Vagina (tissue), 2 donors: ENCODE measurements around the gene SNRPE. TPM values are rescaled to one million over a fixed set of nuclear protein-coding genes. Genes with fewer than 3 reads are reported as not detected.

Experiments
- DNase-seq, 2 donors: peaks; one replicate each; pipeline ENCODE4 v3.0.0-alpha.2; 2017; ENCODE audit errors: extremely low spot score in 2 of 2
- H3K27ac ChIP-seq: fragments of 200-600 bp; sonication (generic); one replicate; pipeline ENCODE4 v1.5.1; 2019
- H3K27me3 ChIP-seq: fragments of 200-600 bp; sonication (generic); one replicate; pipeline ENCODE4 v1.5.1; 2019
- H3K36me3 ChIP-seq, 2 donors: fragments of 200-600 bp; sonication (generic); one replicate each; pipeline ENCODE4 v1.5.1; 2017 to 2019
- H3K4me1 ChIP-seq: fragments of 200-600 bp; sonication (generic); one replicate; pipeline ENCODE4 v1.5.1; 2019
- H3K4me3 ChIP-seq, 2 donors: fragments of 200-600 bp; sonication (generic); 1 replicate in 1 of 2; 2 replicates in 1 of 2; pipeline ENCODE4 v1.5.1; 2016 to 2019
- H3K9me3 ChIP-seq: fragments of 200-600 bp; sonication (generic); one replicate; pipeline ENCODE4 v1.5.1; 2019
- POLR2A ChIP-seq, 2 donors: fragments of 450-650 bp; IDR thresholded peaks; one replicate each; pipeline ENCODE4 v1.6.1; 2017; ENCODE audit warnings: antibody characterized with exemption in 2 of 2, mild to moderate bottlenecking in 2 of 2, moderate library complexity in 2 of 2
- POLR2AphosphoS5 ChIP-seq, 2 donors: sonication (generic); formaldehyde crosslinking; IDR thresholded peaks; one replicate each; pipeline ENCODE4 v1.9.0; 2017; ENCODE audit warnings: antibody characterized with exemption in 2 of 2, mild to moderate bottlenecking in 2 of 2, low read depth in 1 of 2; ENCODE audit not compliant: insufficient read depth in 1 of 2
- intact Hi-C: fragments of 100-400 bp; cut with DNase I; formaldehyde crosslinking; loops from one replicate; pipeline ENCODE4 v1.15.1; 2023
- total RNA-seq: library from RNA; depleted of rRNA; stranded (reverse); fragments of >200 nt; gene quantifications from one replicate; pipeline ENCODE4 v1.2.3, GENCODE V29; 2016
- TF ChIP-seq, protein P1 (sequence below), 3 experiments: fragments of 450-650 bp in 2 of 3; fragments of 200-600 bp in 1 of 3; sonication (generic) in 1 of 3; IDR thresholded peaks; one replicate each; pipeline ENCODE4 v1.5.1; 2017 to 2019; ENCODE audit warnings: antibody characterized with exemption in 3 of 3, mild to moderate bottlenecking in 2 of 3, moderate library complexity in 2 of 3

Gene SNRPE
- total RNA-seq, 1 donor from 2014 or later: 51.1 TPM

DNA sequence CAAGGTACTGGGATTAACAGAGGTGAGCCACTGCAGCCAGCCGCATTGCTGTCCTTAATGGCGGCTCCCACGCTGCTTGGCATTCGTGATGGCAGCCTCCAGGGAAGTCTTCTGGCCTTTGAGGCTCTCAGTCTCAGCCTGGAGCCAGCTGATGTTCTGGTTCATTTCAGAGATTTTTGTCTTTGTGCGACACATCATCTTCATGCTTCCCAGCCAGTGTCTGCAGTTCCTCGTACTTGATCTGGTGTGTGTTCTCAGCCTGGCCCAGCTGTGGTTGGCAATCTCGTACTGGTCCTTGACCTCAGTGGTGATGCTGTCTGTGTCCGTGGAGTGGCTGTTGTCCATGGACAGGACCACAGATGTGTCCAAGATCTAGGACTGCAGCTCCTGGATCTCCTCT lies 11.7 kb downstream of the SNRPE start:
- no peak overlapping the region for H3K27ac ChIP-seq
- TF ChIP-seq POLR2AphosphoS5 (IDR thresholded peaks at IDR 0.05; ENCODE audit: insufficient read depth in 1 of 2, low read depth in 1 of 2): no peak
- TF ChIP-seq POLR2A (IDR thresholded peaks at IDR 0.05): no peak
- TF ChIP-seq, protein P1, sequence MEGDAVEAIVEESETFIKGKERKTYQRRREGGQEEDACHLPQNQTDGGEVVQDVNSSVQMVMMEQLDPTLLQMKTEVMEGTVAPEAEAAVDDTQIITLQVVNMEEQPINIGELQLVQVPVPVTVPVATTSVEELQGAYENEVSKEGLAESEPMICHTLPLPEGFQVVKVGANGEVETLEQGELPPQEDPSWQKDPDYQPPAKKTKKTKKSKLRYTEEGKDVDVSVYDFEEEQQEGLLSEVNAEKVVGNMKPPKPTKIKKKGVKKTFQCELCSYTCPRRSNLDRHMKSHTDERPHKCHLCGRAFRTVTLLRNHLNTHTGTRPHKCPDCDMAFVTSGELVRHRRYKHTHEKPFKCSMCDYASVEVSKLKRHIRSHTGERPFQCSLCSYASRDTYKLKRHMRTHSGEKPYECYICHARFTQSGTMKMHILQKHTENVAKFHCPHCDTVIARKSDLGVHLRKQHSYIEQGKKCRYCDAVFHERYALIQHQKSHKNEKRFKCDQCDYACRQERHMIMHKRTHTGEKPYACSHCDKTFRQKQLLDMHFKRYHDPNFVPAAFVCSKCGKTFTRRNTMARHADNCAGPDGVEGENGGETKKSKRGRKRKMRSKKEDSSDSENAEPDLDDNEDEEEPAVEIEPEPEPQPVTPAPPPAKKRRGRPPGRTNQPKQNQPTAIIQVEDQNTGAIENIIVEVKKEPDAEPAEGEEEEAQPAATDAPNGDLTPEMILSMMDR (IDR thresholded peaks at IDR 0.05): no peak
- intact Hi-C loops: no loop called here
- H3K9me3 ChIP-seq: no peaks in the 10 kb centered on the region
- H3K27me3 ChIP-seq: no peaks in the 10 kb centered on the region
- H3K36me3 ChIP-seq: peaks cover 0 to 17% of the 10 kb centered on the region in 2 donors
- peaks cover 17% of the 10 kb centered on the region for H3K4me1 ChIP-seq
- no peak overlapping the region for H3K4me3 ChIP-seq
- no peak for DNase-seq

DNA sequence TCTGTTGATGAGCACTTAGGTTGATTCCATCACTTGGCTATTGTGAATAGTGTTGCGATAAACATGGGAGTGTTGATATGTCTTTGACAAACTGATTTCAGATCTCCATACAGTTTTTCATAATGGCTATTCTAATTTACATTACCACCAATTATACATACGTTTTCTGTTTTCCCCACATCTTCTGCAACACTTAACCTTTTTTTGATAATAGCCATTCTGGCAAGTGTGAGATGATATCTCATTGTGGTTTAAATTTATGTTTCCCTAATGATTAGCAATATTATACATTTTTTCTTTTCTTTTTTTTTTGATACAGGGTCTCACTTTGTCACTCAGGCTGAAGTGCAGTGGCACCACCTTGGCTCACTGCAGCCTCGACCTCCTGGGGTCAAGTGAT lies 17.0 kb downstream of the SNRPE start:
- no peak for DNase-seq
- H3K27ac ChIP-seq: no peak overlapping the region
- no peak overlapping the region for H3K4me3 ChIP-seq
- H3K36me3 ChIP-seq: no peaks in the 10 kb centered on the region
- H3K9me3 ChIP-seq: no peaks in the 10 kb centered on the region
- no peaks in the 10 kb centered on the region for H3K4me1 ChIP-seq
- TF ChIP-seq POLR2AphosphoS5 (IDR thresholded peaks at IDR 0.05; ENCODE audit: insufficient read depth in 1 of 2, low read depth in 1 of 2): no peak
- TF ChIP-seq POLR2A (IDR thresholded peaks at IDR 0.05): no peak
- TF ChIP-seq, protein P1 (IDR thresholded peaks at IDR 0.05): no peak
- intact Hi-C loops: no loop called here
- H3K27me3 ChIP-seq: no peaks in the 10 kb centered on the region

DNA sequence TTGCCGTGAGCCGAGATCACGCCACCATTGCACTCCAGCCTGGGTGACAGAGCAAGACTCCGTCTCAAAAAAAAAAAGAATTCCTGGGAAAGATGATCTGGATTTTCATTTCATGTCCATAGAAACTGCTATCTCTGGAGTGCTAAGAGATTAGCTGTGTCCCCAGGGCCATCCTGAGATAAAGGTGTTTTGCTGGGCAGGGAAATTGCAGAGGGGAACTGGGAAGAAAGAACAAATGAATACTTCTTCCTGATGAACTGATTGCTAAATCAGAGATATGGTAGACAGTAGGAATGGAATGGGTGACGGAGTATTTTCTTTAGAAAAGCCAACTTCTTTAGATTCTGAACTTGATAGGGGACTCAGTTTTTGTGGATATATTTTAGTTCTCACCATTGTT lies 19.2 kb downstream of the SNRPE start:
- no peak for DNase-seq
- no peak overlapping the region for H3K27ac ChIP-seq
- H3K4me1 ChIP-seq: no peaks in the 10 kb centered on the region
- H3K4me3 ChIP-seq: no peak overlapping the region
- no peaks in the 10 kb centered on the region for H3K9me3 ChIP-seq
- no peaks in the 10 kb centered on the region for H3K36me3 ChIP-seq
- H3K27me3 ChIP-seq: no peaks in the 10 kb centered on the region
- intact Hi-C loops: no loop called here
- TF ChIP-seq, protein P1 (IDR thresholded peaks at IDR 0.05): no peak
- TF ChIP-seq POLR2AphosphoS5 (IDR thresholded peaks at IDR 0.05; ENCODE audit: insufficient read depth in 1 of 2, low read depth in 1 of 2) (no peak), POLR2A (IDR thresholded peaks at IDR 0.05) (no peak)

DNA sequence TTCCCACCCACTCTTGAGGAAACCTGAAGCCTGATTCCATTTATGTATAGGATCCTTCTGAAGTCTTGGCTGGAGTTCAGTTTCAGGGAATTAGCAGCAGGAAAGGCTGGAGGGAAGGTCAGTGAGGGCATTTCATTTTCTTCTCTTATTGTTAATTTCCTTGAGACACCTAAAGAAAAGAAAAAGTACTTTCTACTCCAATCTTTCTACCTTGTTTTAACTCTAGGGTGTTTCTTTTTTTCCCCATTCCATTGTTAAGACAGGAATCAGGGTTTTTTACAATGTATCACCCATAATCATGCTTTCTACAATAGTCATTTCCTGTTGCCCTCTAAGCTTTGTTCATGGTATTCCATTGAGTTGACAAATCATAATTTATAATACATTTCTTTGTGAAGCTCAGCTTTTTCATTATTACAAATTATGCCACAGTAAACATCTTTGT lies 27.4 kb downstream of the SNRPE start:
- DNase-seq: no peak
- Histone ChIP-seq H3K4me1 (no peaks in the 10 kb centered on the region), H3K27me3 (no peaks in the 10 kb centered on the region), H3K4me3 (no peak overlapping the region), H3K9me3 (no peaks in the 10 kb centered on the region), H3K36me3 (no peaks in the 10 kb centered on the region), H3K27ac (no peak overlapping the region)
- intact Hi-C loops: no loop called here
- TF ChIP-seq, protein P1 (IDR thresholded peaks at IDR 0.05): no peak
- TF ChIP-seq POLR2A (IDR thresholded peaks at IDR 0.05) (no peak), POLR2AphosphoS5 (IDR thresholded peaks at IDR 0.05; ENCODE audit: insufficient read depth in 1 of 2, low read depth in 1 of 2) (no peak)

DNA sequence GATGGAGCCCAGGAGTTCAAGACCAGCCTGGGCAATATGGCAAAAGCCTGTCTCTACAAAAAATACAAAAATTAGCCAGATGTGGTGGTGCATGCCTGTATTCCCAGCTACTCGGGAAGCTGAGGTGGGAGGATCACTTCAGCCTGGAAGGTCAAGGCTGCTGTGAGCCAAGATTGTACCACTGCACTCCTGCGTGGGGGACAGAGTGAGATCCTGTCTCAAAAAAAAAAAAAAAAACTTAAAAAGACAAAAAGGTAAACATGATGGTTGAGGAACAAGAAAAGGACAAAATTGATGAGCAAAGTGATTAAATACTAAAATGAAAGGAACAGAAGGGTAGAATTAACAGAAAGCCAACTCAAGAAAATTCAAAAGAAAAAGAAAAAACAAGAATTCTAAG lies 30.6 kb downstream of the SNRPE start:
- no peak for DNase-seq
- Histone ChIP-seq H3K27me3 (no peaks in the 10 kb centered on the region), H3K9me3 (no peaks in the 10 kb centered on the region), H3K4me1 (no peaks in the 10 kb centered on the region), H3K4me3 (no peak overlapping the region), H3K36me3 (no peaks in the 10 kb centered on the region), H3K27ac (no peak overlapping the region)
- TF ChIP-seq POLR2A (IDR thresholded peaks at IDR 0.05): no peak
- no peak for TF ChIP-seq POLR2AphosphoS5 (IDR thresholded peaks at IDR 0.05; ENCODE audit: insufficient read depth in 1 of 2, low read depth in 1 of 2)
- TF ChIP-seq, protein P1 (IDR thresholded peaks at IDR 0.05): no peak
- intact Hi-C loops: no loop called here
